Astrocyte (in vitro differentiated cells and primary cell): Measurements from ENCODE around the gene CAMKMT. TPM values are rescaled to one million over a fixed set of nuclear protein-coding genes. Genes with fewer than 3 reads are reported as not detected.

Experiments used
- DNase-seq: peaks from one replicate; pipeline ENCODE4 v3.0.0-alpha.2; 2010; ENCODE audit warnings: low read depth
- FAIRE-seq: peaks from 2 replicates; lab custom pipeline; 2011; peaks lifted over from hg19 to GRCh38; lab: Jason Lieb, UNC
- H2AFZ ChIP-seq: 2 replicates; pipeline ENCODE4 v1.6.0; 2012; ENCODE audit warnings: low read depth, low read length, inconsistent platforms
- H3K27ac ChIP-seq: 2 replicates; pipeline ENCODE4 v1.5.1; 2011; ENCODE audit warnings: low read depth, low read length, inconsistent platforms
- H3K27me3 ChIP-seq: 2 replicates; pipeline ENCODE4 v1.6.0; 2011; ENCODE audit warnings: low read length, inconsistent platforms; ENCODE audit not compliant: insufficient read depth
- H3K36me3 ChIP-seq: 2 replicates; pipeline ENCODE4 v1.5.1; 2011; ENCODE audit warnings: low read length, inconsistent platforms; ENCODE audit not compliant: insufficient read depth
- H3K4me1 ChIP-seq: 2 replicates; pipeline ENCODE4 v1.5.1; 2011; ENCODE audit warnings: low read length, inconsistent platforms; ENCODE audit not compliant: insufficient read depth
- H3K4me2 ChIP-seq: 2 replicates; pipeline ENCODE4 v1.6.0; 2012; ENCODE audit warnings: low read length, inconsistent platforms
- H3K4me3 ChIP-seq: 2 replicates; pipeline ENCODE4 v1.5.1; 2011; ENCODE audit warnings: low read depth, mild to moderate bottlenecking, low read length, inconsistent platforms; ENCODE audit not compliant: insufficient read depth
- H3K79me2 ChIP-seq: 2 replicates; pipeline ENCODE4 v1.6.0; 2012; ENCODE audit warnings: mild to moderate bottlenecking, low read length, inconsistent platforms; ENCODE audit not compliant: insufficient read depth
- H3K9ac ChIP-seq: 2 replicates; pipeline ENCODE4 v1.6.0; 2012; ENCODE audit warnings: mild to moderate bottlenecking, low read length, inconsistent platforms
- H3K9me3 ChIP-seq: 2 replicates; pipeline ENCODE4 v1.5.1; 2012; ENCODE audit warnings: low read depth, mild to moderate bottlenecking, low read length, inconsistent platforms; ENCODE audit not compliant: insufficient read depth
- H4K20me1 ChIP-seq: 2 replicates; pipeline ENCODE4 v1.6.0; 2012; ENCODE audit warnings: low read length, inconsistent platforms; ENCODE audit not compliant: insufficient read depth
- H3K27ac Mint-ChIP-seq: one replicate; pipeline ENCODE4 v1.8.0; 2021; ENCODE audit warnings: mild to moderate bottlenecking, mixed read lengths; ENCODE audit not compliant: unreplicated experiment
- H3K27me3 Mint-ChIP-seq: one replicate; pipeline ENCODE4 v1.8.0; 2021; ENCODE audit warnings: low read depth, mixed read lengths; ENCODE audit not compliant: unreplicated experiment
- H3K36me3 Mint-ChIP-seq: one replicate; pipeline ENCODE4 v1.8.0; 2021; ENCODE audit warnings: low read depth, mixed read lengths; ENCODE audit not compliant: unreplicated experiment
- H3K4me1 Mint-ChIP-seq: one replicate; pipeline ENCODE4 v1.8.0; 2021; ENCODE audit warnings: low read depth, mixed read lengths; ENCODE audit not compliant: unreplicated experiment
- H3K4me3 Mint-ChIP-seq: one replicate; pipeline ENCODE4 v1.8.0; 2021; ENCODE audit warnings: mild to moderate bottlenecking, moderate library complexity, mixed read lengths; ENCODE audit not compliant: unreplicated experiment
- H3K9me3 Mint-ChIP-seq: one replicate; pipeline ENCODE4 v1.8.0; 2021; ENCODE audit warnings: mild to moderate bottlenecking, mixed read lengths; ENCODE audit not compliant: unreplicated experiment
- CTCF ChIP-seq: IDR thresholded peaks from 2 replicates; pipeline ENCODE4 v1.5.1; 2011; ENCODE audit warnings: low read depth, mild to moderate bottlenecking, inconsistent platforms, low read length, moderate library complexity; ENCODE audit not compliant: insufficient read depth
- EZH2 ChIP-seq: IDR thresholded peaks from 2 replicates; pipeline ENCODE4 v1.6.1; 2012; ENCODE audit warnings: mild to moderate bottlenecking, low read length, inconsistent platforms; ENCODE audit not compliant: insufficient read depth
- total RNA-seq: library from RNA; stranded (reverse); gene quantifications from 2 replicates; pipeline ENCODE4 v1.2.1, GENCODE V29; 2021

The CAMKMT gene
- total RNA-seq, 1 donor from 2014 or later: 9.3 TPM

GRCh38 chr2:44713170-44713569 lies 351.4 kb downstream of the CAMKMT start:
- H3K27ac ChIP-seq: no peak overlapping the region
- Mint-ChIP-seq H3K36me3 (no peaks in the 10 kb centered on the region), H3K4me3 (no peak overlapping the region), H3K27me3 (no peaks in the 10 kb centered on the region), H3K4me1 (no peaks in the 10 kb centered on the region), H3K9me3 (no peaks in the 10 kb centered on the region), H3K27ac (no peak overlapping the region)
- DNase-seq (no peak), FAIRE-seq (no peak)
- no peak overlapping the region for H3K9ac ChIP-seq
- TF ChIP-seq EZH2 (no peak), CTCF (no peak)
- no peaks in the 10 kb centered on the region for H3K4me1 ChIP-seq
- no peak overlapping the region for H3K4me2 ChIP-seq
- H2AFZ ChIP-seq: no peak overlapping the region
- H3K4me3 ChIP-seq: no peak overlapping the region
- no peaks in the 10 kb centered on the region for H3K27me3 ChIP-seq
- no peaks in the 10 kb centered on the region for H4K20me1 ChIP-seq
- no peaks in the 10 kb centered on the region for H3K79me2 ChIP-seq
- no peaks in the 10 kb centered on the region for H3K9me3 ChIP-seq
- H3K36me3 ChIP-seq: no peaks in the 10 kb centered on the region

DNA sequence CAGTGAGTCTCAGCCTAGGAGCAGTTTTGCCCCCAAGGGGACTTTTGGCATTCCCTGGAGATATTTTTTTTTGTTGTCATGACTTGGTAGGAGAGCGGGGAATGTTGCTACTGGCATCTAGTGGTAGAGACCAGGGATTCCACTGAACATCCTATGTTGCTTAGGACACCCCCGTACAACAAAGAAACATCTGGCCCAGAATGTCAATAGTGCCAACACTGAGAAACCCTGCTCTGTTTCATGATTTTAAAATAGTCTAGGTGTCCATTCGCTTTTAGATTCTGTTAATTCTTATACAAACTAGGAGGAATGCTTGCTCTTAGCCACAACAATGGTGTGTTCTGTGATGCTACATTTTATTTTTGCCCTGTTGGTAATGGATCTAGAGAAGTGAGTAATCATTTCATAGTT lies 353.9 kb downstream of the CAMKMT start:
- Histone ChIP-seq H3K27me3 (no peaks in the 10 kb centered on the region), H3K79me2 (no peaks in the 10 kb centered on the region), H3K4me1 (no peaks in the 10 kb centered on the region), H2AFZ (no peak overlapping the region), H3K27ac (no peak overlapping the region), H3K9ac (no peak overlapping the region), H3K4me3 (no peak overlapping the region), H4K20me1 (no peaks in the 10 kb centered on the region), H3K4me2 (peak overlapping the region; percentile 37), H3K36me3 (no peaks in the 10 kb centered on the region), H3K9me3 (no peaks in the 10 kb centered on the region)
- no peak overlapping the region for H3K27ac Mint-ChIP-seq
- TF ChIP-seq EZH2: no peak
- TF ChIP-seq CTCF: peak; percentile 61
- peak; percentile 48 for DNase-seq
- H3K4me3 Mint-ChIP-seq: no peak overlapping the region
- FAIRE-seq: no peak
- H3K27me3 Mint-ChIP-seq: no peaks in the 10 kb centered on the region
- H3K4me1 Mint-ChIP-seq: no peaks in the 10 kb centered on the region
- no peaks in the 10 kb centered on the region for H3K9me3 Mint-ChIP-seq
- H3K36me3 Mint-ChIP-seq: no peaks in the 10 kb centered on the region

DNA sequence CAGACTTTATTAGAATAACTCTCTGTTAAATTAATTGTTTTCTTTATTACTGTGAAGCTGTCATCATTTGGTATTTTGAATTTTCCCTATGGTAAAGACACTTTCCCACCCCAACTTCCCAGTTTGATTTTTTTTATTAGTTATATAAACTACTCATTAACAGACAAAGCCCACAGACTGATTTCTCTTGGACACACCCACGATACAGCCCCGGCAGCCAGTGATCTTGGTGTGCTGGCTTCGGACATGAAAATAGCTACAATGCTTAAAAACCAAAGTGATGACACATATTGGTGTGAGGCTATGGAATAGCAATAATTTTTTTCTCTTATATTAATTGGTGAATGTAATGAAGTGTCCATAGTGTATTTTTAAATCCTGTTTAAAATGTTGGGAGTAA lies 354.4 kb downstream of the CAMKMT start:
- peak; percentile 18 for DNase-seq
- H2AFZ ChIP-seq: no peak overlapping the region
- no peaks in the 10 kb centered on the region for H3K9me3 ChIP-seq
- Mint-ChIP-seq H3K27me3 (no peaks in the 10 kb centered on the region), H3K9me3 (no peaks in the 10 kb centered on the region), H3K4me1 (no peaks in the 10 kb centered on the region), H3K36me3 (no peaks in the 10 kb centered on the region), H3K4me3 (no peak overlapping the region), H3K27ac (peak overlapping the region; percentile 30)
- no peak overlapping the region for H3K4me2 ChIP-seq
- no peaks in the 10 kb centered on the region for H3K79me2 ChIP-seq
- no peak overlapping the region for H3K27ac ChIP-seq
- TF ChIP-seq EZH2 (no peak), CTCF (no peak)
- H3K36me3 ChIP-seq: no peaks in the 10 kb centered on the region
- no peaks in the 10 kb centered on the region for H3K4me1 ChIP-seq
- no peak for FAIRE-seq
- no peaks in the 10 kb centered on the region for H3K27me3 ChIP-seq
- no peaks in the 10 kb centered on the region for H4K20me1 ChIP-seq
- no peak overlapping the region for H3K4me3 ChIP-seq
- H3K9ac ChIP-seq: no peak overlapping the region
